ENCODE measurements around the gene NCAPD2.

GRCh38 chr12:6549684-6550151 lies 55.8 kb downstream of the NCAPD2 start:
- TF ChIP-seq CTCF (IDR thresholded peaks at IDR 0.05) (no peak), POLR2A (IDR thresholded peaks at IDR 0.05) (no peak)
